ENCODE data around the gene PARP9. TPM values are rescaled to one million over a fixed set of nuclear protein-coding genes. Genes with fewer than 3 reads are reported as not detected.

The PARP9 gene
- polyA plus RNA-seq, 3 donors from 2014 or later: 18.1 to 43.9 (median 28.4) TPM

DNA sequence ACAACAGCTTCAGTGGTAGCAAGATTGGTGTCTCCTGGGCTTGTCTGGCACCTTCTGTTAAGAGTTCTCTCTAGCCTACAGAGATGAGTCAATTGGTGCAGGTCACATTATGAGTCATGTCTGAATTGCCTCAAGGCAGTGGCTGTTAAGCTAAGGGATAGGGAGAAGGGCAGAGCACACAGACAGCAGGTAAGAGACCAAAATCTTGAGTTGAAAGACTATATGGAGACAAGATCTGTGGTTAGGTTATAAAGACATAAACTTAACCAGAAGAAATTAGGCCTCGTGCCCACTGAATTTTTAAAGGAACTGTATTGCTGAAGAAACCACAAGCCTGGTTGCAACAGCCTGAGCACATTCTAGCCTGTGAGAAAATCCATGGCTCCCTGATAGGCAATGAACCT, 30.2 kb downstream of the PARP9 start:
- no peak overlapping the region for H3K4me3 Mint-ChIP-seq
- peaks cover 33 to 53% (median 36%) of the 10 kb centered on the region in 3 donors for H3K36me3 Mint-ChIP-seq
- H3K9me3 Mint-ChIP-seq: no peaks in the 10 kb centered on the region
- peaks cover 0 to 14% of the 10 kb centered on the region in 2 donors for H3K4me1 Mint-ChIP-seq
- no peaks in the 10 kb centered on the region for H3K27me3 Mint-ChIP-seq (ENCODE audit: low read depth in 3 of 3)
- no peak for DNase-seq
- peak overlapping the region in 2 of 6 donors; percentile 23 to 47 for H3K27ac Mint-ChIP-seq

DNA sequence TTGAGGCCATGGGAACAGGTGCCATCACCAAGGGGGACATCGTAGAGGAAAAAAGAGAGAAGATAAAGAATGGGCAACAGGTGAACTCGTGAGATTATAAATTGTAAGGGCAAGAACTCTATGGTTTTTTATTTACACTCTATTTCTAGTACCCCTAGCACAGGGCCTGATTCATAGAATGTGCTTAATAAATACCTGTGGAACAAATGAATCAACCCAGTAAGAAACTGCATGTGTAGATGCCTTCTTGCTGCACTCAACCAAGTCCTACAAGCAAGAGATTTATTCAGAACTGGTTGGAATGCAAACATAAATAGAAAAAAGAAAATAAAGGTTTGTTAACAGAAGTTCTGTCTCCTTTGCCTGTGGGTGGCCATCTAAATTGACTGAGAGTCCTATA, 30.6 kb downstream of the PARP9 start:
- no peak for DNase-seq
- no peaks in the 10 kb centered on the region for H3K9me3 Mint-ChIP-seq
- H3K27ac Mint-ChIP-seq: no peak overlapping the region
- H3K4me3 Mint-ChIP-seq: no peak overlapping the region
- H3K27me3 Mint-ChIP-seq (ENCODE audit: low read depth in 3 of 3): no peaks in the 10 kb centered on the region
- peaks cover 0 to 10% of the 10 kb centered on the region in 2 donors for H3K4me1 Mint-ChIP-seq
- H3K36me3 Mint-ChIP-seq: peaks cover 33 to 57% (median 33%) of the 10 kb centered on the region in 3 donors

DNA sequence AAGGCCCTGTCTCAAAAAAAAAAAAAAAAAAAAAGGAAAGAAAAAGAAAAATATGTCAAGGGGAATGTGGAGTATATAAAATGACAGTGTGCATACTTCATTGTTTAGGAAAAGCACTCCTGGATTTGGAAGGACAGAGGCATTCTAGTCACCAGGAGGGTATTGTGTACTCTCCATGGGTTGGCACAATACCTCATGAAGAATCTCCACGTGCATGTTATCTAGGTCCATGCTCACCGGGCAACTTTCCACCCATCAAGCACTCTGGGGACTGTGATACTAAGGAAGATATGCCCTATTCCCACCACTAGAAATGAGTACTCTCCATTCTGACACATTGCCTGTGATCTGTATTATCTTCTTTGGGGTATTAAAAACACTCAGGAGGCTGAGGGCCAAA, 33.9 kb downstream of the PARP9 start:
- H3K4me3 Mint-ChIP-seq: no peak overlapping the region
- H3K27me3 Mint-ChIP-seq (ENCODE audit: low read depth in 3 of 3): no peaks in the 10 kb centered on the region
- no peaks in the 10 kb centered on the region for H3K4me1 Mint-ChIP-seq
- H3K27ac Mint-ChIP-seq: peak overlapping the region in 2 of 6 donors; percentile 14 to 29
- H3K36me3 Mint-ChIP-seq: peaks cover 19 to 59% (median 24%) of the 10 kb centered on the region in 3 donors
- no peak for DNase-seq
- no peaks in the 10 kb centered on the region for H3K9me3 Mint-ChIP-seq

DNA sequence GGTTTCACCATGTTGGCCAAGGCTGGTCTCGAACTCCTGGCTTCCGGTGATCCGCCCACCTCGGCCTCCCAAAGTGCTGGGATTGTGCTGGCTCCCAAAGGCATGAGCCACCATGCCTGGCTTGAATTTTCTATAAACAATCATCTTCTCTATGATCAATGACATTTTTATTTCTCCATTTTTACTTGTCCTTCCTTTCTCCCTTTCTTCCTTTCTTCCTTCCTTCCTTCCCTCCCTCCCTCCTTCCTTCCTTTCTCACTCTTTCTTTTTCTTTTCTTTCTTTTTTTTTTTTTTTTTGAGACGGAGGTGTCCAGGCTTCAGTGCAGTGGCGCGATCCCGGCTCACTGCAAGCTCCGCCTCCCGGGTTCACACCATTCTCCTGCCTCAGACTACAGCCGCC, 40.8 kb downstream of the PARP9 start:
- Mint-ChIP-seq H3K9me3 (no peaks in the 10 kb centered on the region), H3K27me3 (ENCODE audit: low read depth in 3 of 3) (no peaks in the 10 kb centered on the region), H3K4me1 (no peaks in the 10 kb centered on the region), H3K4me3 (no peak overlapping the region), H3K36me3 (peaks cover 0 to 19% (median 4%) of the 10 kb centered on the region in 3 donors), H3K27ac (no peak overlapping the region)
- DNase-seq: no peak

DNA sequence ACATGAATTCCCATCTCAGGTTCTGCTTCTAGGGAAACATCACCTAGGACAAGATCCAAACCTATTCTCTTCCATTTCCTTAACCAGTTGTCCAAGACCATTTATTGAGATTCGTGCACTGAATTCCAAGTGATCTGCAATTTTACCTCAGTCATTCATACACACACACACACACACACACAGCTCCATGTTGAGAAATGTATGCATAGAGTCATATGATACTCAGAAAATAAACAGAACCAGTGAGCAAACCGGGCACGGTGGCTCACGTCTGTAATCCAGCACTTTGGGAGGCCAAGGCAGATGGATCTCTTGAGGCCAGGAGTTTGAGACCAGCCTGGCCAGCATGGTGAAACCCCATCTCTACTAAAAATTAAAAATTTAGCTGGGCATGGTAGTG, 43.2 kb downstream of the PARP9 start:
- H3K4me1 Mint-ChIP-seq: no peaks in the 10 kb centered on the region
- peaks cover 0 to 4% (median 0%) of the 10 kb centered on the region in 3 donors for H3K36me3 Mint-ChIP-seq
- no peak for DNase-seq
- no peak overlapping the region for H3K4me3 Mint-ChIP-seq
- H3K27ac Mint-ChIP-seq: no peak overlapping the region
- no peaks in the 10 kb centered on the region for H3K9me3 Mint-ChIP-seq
- peaks cover 0 to 1% (median 0%) of the 10 kb centered on the region in 3 donors for H3K27me3 Mint-ChIP-seq (ENCODE audit: low read depth in 3 of 3)

DNA sequence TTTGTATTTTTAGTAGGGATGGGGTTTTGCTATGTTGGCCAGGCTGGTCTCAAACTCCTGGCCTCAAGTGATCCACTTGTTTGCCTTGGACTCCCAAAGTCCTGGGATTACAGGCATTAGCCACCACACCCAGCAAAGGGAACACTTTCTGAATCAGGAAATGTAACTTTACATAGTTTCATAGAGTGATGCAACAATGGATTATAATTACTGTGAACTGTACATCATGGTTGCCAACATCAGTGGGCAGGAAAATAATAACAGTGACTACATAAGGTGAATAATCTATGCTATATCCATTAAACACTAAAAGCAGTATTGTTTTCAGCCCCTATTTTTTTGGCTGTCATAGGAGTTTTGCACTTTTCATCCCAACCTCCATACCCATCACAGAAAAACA, 44.4 kb downstream of the PARP9 start:
- Mint-ChIP-seq H3K4me3 (no peak overlapping the region), H3K4me1 (peaks cover 4 to 5% of the 10 kb centered on the region in 2 donors), H3K36me3 (peaks cover 0 to 4% (median 0%) of the 10 kb centered on the region in 3 donors), H3K27ac (no peak overlapping the region), H3K9me3 (no peaks in the 10 kb centered on the region), H3K27me3 (ENCODE audit: low read depth in 3 of 3) (peaks cover 0 to 5% (median 1%) of the 10 kb centered on the region in 3 donors)
- DNase-seq: no peak

DNA sequence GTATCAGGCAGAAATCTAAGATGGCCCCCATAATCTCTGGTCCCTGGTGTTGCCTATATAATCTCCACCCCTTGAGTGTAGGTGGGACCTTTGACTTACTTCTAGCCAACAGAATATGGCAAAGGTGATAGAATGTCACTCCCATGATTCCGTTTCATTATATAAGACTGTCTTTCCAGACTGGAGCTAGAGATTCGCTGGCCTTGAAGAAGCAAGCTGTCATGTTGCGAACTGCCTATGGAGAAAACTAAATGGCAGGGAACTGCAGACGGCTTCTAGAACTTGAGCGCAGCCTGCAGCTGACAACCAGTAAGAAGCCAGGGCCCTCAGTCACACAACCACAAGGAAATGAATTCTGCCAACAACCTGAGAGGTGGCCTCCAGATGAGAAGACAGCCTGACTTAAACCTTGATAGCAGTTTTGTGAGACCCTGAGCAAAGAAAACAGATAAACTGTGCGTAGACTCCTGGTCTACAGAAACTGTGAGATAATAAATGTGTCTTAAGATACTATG, 47.2 kb downstream of the PARP9 start:
- no peak for DNase-seq
- Mint-ChIP-seq H3K4me1 (peaks cover 19 to 28% of the 10 kb centered on the region in 2 donors), H3K9me3 (no peaks in the 10 kb centered on the region), H3K27ac (no peak overlapping the region), H3K4me3 (no peak overlapping the region), H3K27me3 (ENCODE audit: low read depth in 3 of 3) (peaks cover 0 to 10% (median 5%) of the 10 kb centered on the region in 3 donors), H3K36me3 (peaks cover 0 to 4% (median 0%) of the 10 kb centered on the region in 3 donors)

DNA sequence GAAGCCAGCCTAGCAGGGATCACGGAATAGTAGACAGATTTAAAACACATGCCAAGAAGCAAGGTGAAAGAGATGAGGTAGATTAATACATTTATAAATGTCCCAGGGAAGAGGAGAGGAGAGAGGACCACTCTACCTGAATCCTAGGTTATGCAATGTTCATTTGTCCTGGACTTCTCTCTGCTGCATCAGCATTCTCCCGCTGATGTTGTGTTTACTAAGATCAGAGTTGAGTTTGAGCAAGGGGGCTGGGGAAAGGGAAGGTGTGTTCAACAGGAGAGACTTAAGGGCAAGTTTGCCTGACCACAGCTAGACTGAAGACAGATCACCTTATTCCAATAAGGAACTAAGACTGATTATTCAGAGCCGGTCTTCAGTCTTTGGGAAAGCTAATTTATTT, 48.2 kb downstream of the PARP9 start:
- peak overlapping the region in 1 of 6 donors; percentile 23 for H3K27ac Mint-ChIP-seq
- peaks cover 0 to 10% (median 5%) of the 10 kb centered on the region in 3 donors for H3K27me3 Mint-ChIP-seq (ENCODE audit: low read depth in 3 of 3)
- H3K4me1 Mint-ChIP-seq: peaks cover 29 to 38% of the 10 kb centered on the region in 2 donors
- peak overlapping the region in 3 of 5 donors; percentile 24 to 44 (median 33) for H3K4me3 Mint-ChIP-seq
- no peaks in the 10 kb centered on the region for H3K9me3 Mint-ChIP-seq
- H3K36me3 Mint-ChIP-seq: peaks cover 0 to 4% (median 0%) of the 10 kb centered on the region in 3 donors
- no peak for DNase-seq

DNA sequence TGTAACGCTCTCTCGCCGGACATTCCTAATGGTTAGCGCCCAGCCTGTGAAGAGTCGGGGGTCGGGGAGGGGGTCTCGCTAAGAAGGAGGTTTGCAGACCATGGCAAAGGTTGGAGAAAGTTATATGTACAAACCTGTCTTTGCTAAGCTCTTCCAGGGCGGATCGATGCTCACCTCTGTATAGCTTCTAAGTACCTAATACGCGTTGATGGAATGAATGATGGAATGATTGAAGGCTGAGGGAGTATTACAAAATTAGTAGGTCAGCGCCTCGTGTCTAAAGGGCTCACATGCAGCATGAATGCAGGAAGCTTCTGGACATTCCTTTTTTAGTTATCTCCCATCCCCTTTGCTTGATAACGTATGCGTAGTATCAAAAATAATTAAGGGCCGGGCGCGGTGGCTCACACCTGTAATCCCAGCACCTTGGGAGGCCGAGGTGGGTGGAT, 49.1 kb downstream of the PARP9 start:
- peaks cover 0 to 10% (median 5%) of the 10 kb centered on the region in 3 donors for H3K27me3 Mint-ChIP-seq (ENCODE audit: low read depth in 3 of 3)
- H3K4me3 Mint-ChIP-seq: peak overlapping the region; percentile 85 to 92 (median 87)
- H3K36me3 Mint-ChIP-seq: peaks cover 0 to 5% (median 0%) of the 10 kb centered on the region in 3 donors
- H3K27ac Mint-ChIP-seq: peak overlapping the region; percentile 82 to 92 (median 89)
- no peak for DNase-seq
- H3K4me1 Mint-ChIP-seq: peaks cover 35 to 47% of the 10 kb centered on the region in 2 donors
- H3K9me3 Mint-ChIP-seq: no peaks in the 10 kb centered on the region

DNA sequence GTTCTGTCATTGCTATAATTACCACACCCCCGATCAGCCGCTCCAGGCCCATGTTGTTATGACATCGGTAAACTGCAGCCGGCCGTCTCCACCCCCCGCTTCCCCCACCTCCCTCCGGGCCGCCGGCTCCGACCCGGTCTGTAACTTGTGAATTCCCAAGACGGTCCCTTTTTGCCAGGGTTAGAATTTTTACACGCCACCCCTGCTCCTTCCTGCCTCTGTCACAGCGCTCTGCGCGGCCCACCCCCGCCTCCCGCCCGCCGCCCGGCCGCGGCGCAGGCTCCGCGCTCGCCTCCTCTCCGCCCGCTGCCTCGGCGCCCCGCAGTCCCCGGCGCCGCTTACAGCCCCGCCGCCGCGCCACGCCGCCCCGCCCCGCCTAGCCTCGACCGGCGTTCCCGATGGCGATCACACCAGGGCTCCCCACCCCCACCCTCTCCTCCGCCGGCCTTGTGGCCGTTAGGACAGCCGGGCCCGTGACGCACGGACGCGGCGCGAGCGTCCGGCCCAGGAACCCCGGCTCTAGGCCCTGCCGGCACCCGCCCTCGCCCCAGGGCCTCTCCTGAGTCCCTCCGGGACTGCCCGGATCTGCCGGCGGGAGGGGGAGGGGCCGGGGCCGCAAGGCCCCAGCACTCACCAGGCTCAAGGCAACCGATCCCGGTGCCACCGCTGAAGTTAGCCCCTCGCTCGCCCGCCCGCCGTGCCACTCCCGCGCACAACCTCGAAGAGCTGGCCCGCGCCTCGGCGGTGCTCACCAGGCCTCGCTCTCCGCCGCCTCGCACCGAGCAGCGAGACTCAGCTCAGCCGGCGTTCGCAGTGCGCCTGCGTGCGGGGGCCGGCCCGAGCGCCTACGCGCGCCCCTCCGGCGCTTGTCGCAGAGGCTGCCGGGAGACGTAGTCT, 49.7 kb downstream of the PARP9 start, which contains the start of gene KPNA1:
Gene KPNA1 (minus strand): TSS at position 817 of the 897 bp plus-strand sequence. CDS start 18,374 bp downstream, outside the sequence.
- H3K27ac Mint-ChIP-seq: peak within 1 kb of the TSS; percentile 92 to 97 (median 94)
- H3K4me1 Mint-ChIP-seq: peaks cover 42 to 53% of the 10 kb centered on the region in 2 donors
- peaks cover 0 to 10% (median 5%) of the 10 kb centered on the region in 3 donors for H3K27me3 Mint-ChIP-seq (ENCODE audit: low read depth in 3 of 3)
- H3K9me3 Mint-ChIP-seq: no peaks in the 10 kb centered on the region
- peak within 1 kb of the TSS; percentile 85 to 92 (median 89) for H3K4me3 Mint-ChIP-seq
- H3K36me3 Mint-ChIP-seq: peaks cover 0 to 9% (median 0%) of the 10 kb centered on the region in 3 donors
- peak; percentile 88 to 90 (median 90) for DNase-seq

DNA sequence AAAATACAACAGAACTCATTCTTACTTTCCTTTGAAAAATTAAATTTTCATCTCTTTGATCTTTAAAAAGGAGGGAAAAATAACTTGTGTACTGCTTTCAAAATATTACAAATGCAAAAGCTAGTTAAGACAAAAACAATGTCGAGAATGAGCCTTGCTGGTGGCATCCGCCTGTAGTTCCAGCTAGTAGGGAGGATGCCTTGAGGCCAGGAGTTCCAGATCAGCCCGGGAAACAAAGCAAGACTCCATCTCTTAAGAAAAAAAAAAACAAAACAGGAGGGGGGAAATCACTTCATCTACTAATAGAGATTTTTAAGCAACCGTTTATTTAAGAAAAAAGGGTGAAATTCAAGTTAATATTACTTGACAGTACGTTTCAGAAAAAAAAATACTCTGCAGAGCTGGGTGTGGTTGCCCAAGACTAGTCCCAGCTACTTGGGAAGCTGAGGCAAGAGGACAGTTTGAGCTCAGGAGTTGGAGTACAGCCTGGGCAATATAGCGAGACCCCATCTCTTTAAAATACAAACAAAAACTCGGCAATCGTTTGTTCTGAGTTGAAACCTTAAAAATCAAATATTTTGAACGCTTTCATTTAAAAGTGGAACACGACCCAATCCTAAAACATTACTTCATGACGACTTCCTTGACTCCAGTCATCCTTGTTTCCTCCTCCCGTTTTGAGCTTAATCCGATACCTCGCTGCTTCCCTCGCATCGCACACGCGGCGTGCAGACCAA, 50.5 kb downstream of the PARP9 start:
- Mint-ChIP-seq H3K27ac (peak overlapping the region; percentile 91 to 97 (median 94)), H3K4me1 (peaks cover 43 to 61% of the 10 kb centered on the region in 2 donors), H3K27me3 (ENCODE audit: low read depth in 3 of 3) (peaks cover 0 to 10% (median 5%) of the 10 kb centered on the region in 3 donors), H3K4me3 (peak overlapping the region; percentile 85 to 92 (median 89)), H3K36me3 (peaks cover 0 to 5% (median 0%) of the 10 kb centered on the region in 3 donors), H3K9me3 (no peaks in the 10 kb centered on the region)
- no peak for DNase-seq

DNA sequence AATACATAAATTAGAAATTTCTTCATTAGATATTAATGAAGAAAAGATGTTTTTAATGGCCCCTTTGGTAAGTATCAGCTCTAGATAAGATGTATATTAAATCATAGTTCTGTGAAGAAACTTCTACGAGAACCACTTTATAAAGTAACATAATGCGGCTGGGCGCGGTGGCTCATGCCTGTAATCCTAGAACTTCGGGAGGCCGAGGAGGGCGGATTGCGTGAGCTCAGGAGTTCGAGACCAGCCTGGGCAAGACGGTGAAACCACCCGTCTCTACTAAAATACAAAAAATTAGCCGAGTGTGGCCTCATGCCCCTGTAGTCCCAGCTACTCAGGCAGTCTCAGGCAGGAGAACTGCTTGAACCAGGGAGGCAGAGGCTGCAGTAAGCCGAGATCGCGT, 51.8 kb downstream of the PARP9 start:
- H3K27ac Mint-ChIP-seq: no peak overlapping the region
- no peaks in the 10 kb centered on the region for H3K9me3 Mint-ChIP-seq
- DNase-seq: no peak
- H3K4me1 Mint-ChIP-seq: peaks cover 53 to 73% of the 10 kb centered on the region in 2 donors
- H3K27me3 Mint-ChIP-seq (ENCODE audit: low read depth in 3 of 3): peaks cover 0 to 10% (median 5%) of the 10 kb centered on the region in 3 donors
- peak overlapping the region in 2 of 5 donors; percentile 25 to 33 for H3K4me3 Mint-ChIP-seq
- peaks cover 0 to 5% (median 0%) of the 10 kb centered on the region in 3 donors for H3K36me3 Mint-ChIP-seq

DNA sequence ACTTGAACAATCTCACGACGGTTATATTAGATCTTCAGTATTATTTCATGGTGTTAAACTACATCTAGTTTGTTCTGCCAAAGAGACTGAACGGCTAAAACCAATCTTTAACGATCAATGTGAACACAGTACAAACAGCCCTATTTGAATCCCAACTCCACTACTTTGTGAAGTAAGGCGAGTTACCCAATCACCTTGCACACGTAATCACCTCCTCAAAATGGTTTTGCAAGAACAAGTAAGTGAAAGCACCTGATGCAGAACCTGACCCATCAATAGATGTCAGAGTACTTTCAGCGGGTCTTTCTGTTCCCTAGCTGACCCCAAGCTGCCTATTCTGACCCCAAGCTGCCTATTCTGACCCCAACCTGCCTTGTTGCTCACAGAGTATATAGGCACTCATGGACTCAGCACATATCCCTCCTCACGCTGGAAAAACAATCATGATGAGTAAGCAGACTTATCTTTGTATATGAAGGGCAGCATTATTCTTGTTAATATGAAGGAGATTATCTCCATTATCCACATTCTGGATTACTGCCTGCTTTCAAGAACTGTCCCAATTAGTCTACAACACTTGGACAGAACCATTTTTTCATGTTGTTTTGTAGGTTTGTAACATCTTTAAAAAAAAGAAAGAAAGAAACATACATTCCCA, 53.1 kb downstream of the PARP9 start:
- Mint-ChIP-seq H3K27me3 (ENCODE audit: low read depth in 3 of 3) (peaks cover 0 to 10% (median 3%) of the 10 kb centered on the region in 3 donors), H3K4me3 (no peak overlapping the region)
- no peak for DNase-seq

More for the DNA sequence above, 53.1 kb downstream of the PARP9 start:
- Mint-ChIP-seq H3K36me3 (peaks cover 0 to 5% (median 0%) of the 10 kb centered on the region in 3 donors), H3K9me3 (no peaks in the 10 kb centered on the region), H3K4me1 (peaks cover 59 to 83% of the 10 kb centered on the region in 2 donors), H3K27ac (peak overlapping the region in 2 of 6 donors; percentile 3 to 26)
